Endodermal cell (in vitro differentiated cells): Measurements from ENCODE around the gene URM1. TPM values are rescaled to one million over a fixed set of nuclear protein-coding genes. Genes with fewer than 3 reads are reported as not detected.

Experiments used
- DNase-seq: peaks from one replicate; pipeline ENCODE4 v3.0.0-alpha.2; 2017
- H3K27ac ChIP-seq: 2 replicates; pipeline ENCODE4 v1.5.1; 2013; ENCODE audit warnings: mild to moderate bottlenecking, low read depth, low read length, moderate library complexity
- H3K27me3 ChIP-seq: 2 replicates; pipeline ENCODE4 v1.6.1; 2013; ENCODE audit warnings: mild to moderate bottlenecking, low read length, moderate library complexity; ENCODE audit not compliant: insufficient read depth, control insufficient read depth, poor library complexity, severe bottlenecking
- H3K36me3 ChIP-seq: 2 replicates; pipeline ENCODE4 v1.7.0; 2013; ENCODE audit warnings: mild to moderate bottlenecking, low read length, moderate library complexity; ENCODE audit not compliant: control insufficient read depth, insufficient read depth
- H3K4me1 ChIP-seq: one replicate; pipeline ENCODE4 v1.7.0; 2013; ENCODE audit warnings: low read length; ENCODE audit not compliant: control insufficient read depth, insufficient read depth
- H3K4me3 ChIP-seq: 2 replicates; pipeline ENCODE4 v1.5.1; 2013; ENCODE audit warnings: mild to moderate bottlenecking, low read length, moderate library complexity
- H3K9ac ChIP-seq: 2 replicates; pipeline ENCODE4 v1.6.1; 2013; ENCODE audit warnings: mild to moderate bottlenecking, low read length, moderate library complexity; ENCODE audit not compliant: poor library complexity, severe bottlenecking; ENCODE audit errors: extremely low read depth
- H3K9me3 ChIP-seq: 2 replicates; pipeline ENCODE4 v1.6.1; 2013; ENCODE audit warnings: mild to moderate bottlenecking, low read length, moderate library complexity; ENCODE audit not compliant: control insufficient read depth
- H3K27ac Mint-ChIP-seq: 2 replicates; pipeline ENCODE4 v1.8.0; 2020; ENCODE audit warnings: mixed read lengths
- H3K27me3 Mint-ChIP-seq: 2 replicates; pipeline ENCODE4 v1.8.0; 2021; ENCODE audit warnings: mild to moderate bottlenecking, mixed read lengths; ENCODE audit not compliant: insufficient read depth
- H3K36me3 Mint-ChIP-seq: 2 replicates; pipeline ENCODE4 v1.8.0; 2020; ENCODE audit warnings: low read depth, mixed read lengths
- H3K4me1 Mint-ChIP-seq: 2 replicates; pipeline ENCODE4 v1.8.0; 2020; ENCODE audit warnings: mixed read lengths
- H3K4me3 Mint-ChIP-seq: 2 replicates; pipeline ENCODE4 v1.8.0; 2020; ENCODE audit warnings: mild to moderate bottlenecking, moderate library complexity, mixed read lengths
- H3K9me3 Mint-ChIP-seq: 2 replicates; pipeline ENCODE4 v1.8.0; 2020; ENCODE audit warnings: mild to moderate bottlenecking, mixed read lengths
- CTCF ChIP-seq: fragments of 200-600 bp; sonication (generic); conservative IDR thresholded peaks from 2 replicates; pipeline ENCODE4 v1.5.0; 2021; ENCODE audit warnings: antibody characterized with exemption, mild to moderate bottlenecking
- WGBS, 2 experiments: methylation state at CpG; one replicate each; pipeline versions ENCODE4 v1.1.5 to v1.1.7; 2013; ENCODE audit warnings: missing lambda C conversion rate in 2 of 2, mixed read lengths in 1 of 2; ENCODE audit not compliant: insufficient coverage in 1 of 2, insufficient read length in 1 of 2; 5-methylcytosine and 5-hydroxymethylcytosine counted together
- total RNA-seq, 2 donors: library from RNA; stranded (reverse); fragmentation: NEBNext Ultra II Directional in 1 of 2; extraction: Animal tissue kit (Norgen Biotek cat#: 25700) in 1 of 2; gene quantifications; 2 replicates in 1 of 2; 3 replicates in 1 of 2; pipeline ENCODE4 v1.2.1, GENCODE V29; 2021

URM1 gene
- total RNA-seq, 2 donors from 2014 or later, result 51.5 to 60.4 TPM

DNA sequence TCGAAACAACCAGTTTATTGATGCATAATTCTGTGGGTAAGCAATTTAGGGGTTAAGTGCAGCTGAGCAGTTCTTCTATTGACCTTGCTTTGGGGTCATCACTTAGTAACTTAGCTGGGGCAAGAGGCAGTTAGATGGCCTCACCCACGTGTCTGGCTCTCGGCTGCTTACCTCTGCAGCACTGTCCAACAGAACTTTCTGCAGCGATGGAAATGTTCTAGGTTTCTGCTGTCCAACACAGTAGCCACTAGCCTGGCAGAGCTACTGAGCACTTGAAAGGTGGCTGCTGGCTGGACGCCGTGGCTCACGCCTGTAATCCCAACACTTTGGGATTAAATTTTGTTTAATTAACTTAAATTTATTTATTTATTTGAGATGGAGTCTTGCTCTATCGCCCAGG, 13.1 kb upstream of the URM1 start:
- H3K4me1 Mint-ChIP-seq, result no peaks in the 10 kb centered on the region
- TF ChIP-seq CTCF, result no peak
- WGBS, 2 experiments, result 91 to 92% methylated on average over 6 to 7 of the region's 8 CpGs
- no peaks in the 10 kb centered on the region for H3K27me3 ChIP-seq
- no peak overlapping the region for H3K4me3 ChIP-seq
- H3K9ac ChIP-seq, result no peak overlapping the region
- no peak overlapping the region for H3K27ac ChIP-seq
- no peak for DNase-seq
- H3K4me1 ChIP-seq, result no peaks in the 10 kb centered on the region
- H3K4me3 Mint-ChIP-seq, result no peak overlapping the region
- no peaks in the 10 kb centered on the region for H3K9me3 ChIP-seq
- H3K36me3 ChIP-seq, result peaks cover 5% of the 10 kb centered on the region
- no peak overlapping the region for H3K27ac Mint-ChIP-seq
- no peaks in the 10 kb centered on the region for H3K9me3 Mint-ChIP-seq
- H3K36me3 Mint-ChIP-seq, result peaks cover 20% of the 10 kb centered on the region
- peaks cover 5% of the 10 kb centered on the region for H3K27me3 Mint-ChIP-seq

GRCh38 chr9:128358861-128359260, 12.3 kb upstream of the URM1 start:
- 87 to 93% methylated on average over 3 to 4 of the region's 4 CpGs for WGBS, 2 experiments
- Mint-ChIP-seq H3K36me3 (peaks cover 15% of the 10 kb centered on the region), H3K27ac (no peak overlapping the region), H3K4me1 (peaks cover 3% of the 10 kb centered on the region), H3K27me3 (peaks cover 13% of the 10 kb centered on the region), H3K4me3 (no peak overlapping the region), H3K9me3 (no peaks in the 10 kb centered on the region)
- DNase-seq, result no peak
- Histone ChIP-seq H3K9me3 (no peaks in the 10 kb centered on the region), H3K27me3 (no peaks in the 10 kb centered on the region), H3K9ac (no peak overlapping the region), H3K36me3 (no peaks in the 10 kb centered on the region), H3K4me3 (no peak overlapping the region), H3K27ac (no peak overlapping the region), H3K4me1 (no peaks in the 10 kb centered on the region)
- no peak for TF ChIP-seq CTCF

- Mint-ChIP-seq H3K36me3 (peaks cover 7% of the 10 kb centered on the region), H3K27ac (no peak overlapping the region), H3K9me3 (no peaks in the 10 kb centered on the region), H3K27me3 (peaks cover 24% of the 10 kb centered on the region), H3K4me1 (peaks cover 11% of the 10 kb centered on the region), H3K4me3 (no peak overlapping the region)
- DNase-seq, result no peak
- H3K4me3 ChIP-seq, result no peak overlapping the region
- H3K36me3 ChIP-seq, result no peaks in the 10 kb centered on the region
- no peaks in the 10 kb centered on the region for H3K27me3 ChIP-seq
- no peaks in the 10 kb centered on the region for H3K9me3 ChIP-seq
- H3K9ac ChIP-seq, result no peak overlapping the region
- H3K27ac ChIP-seq, result no peak overlapping the region
- TF ChIP-seq CTCF, result no peak
- H3K4me1 ChIP-seq, result peaks cover 3% of the 10 kb centered on the region
- WGBS, 2 experiments, result 82% methylated on average over 1 of the region's 2 CpGs; no CpG with 5 or more reads in 1 of the 2 experiments
Measured at GRCh38 chr9:128360826-128361225, 10.3 kb upstream of the URM1 start.
